Measurements from ENCODE around the gene NES.
A peak's percentile ranks its signal among the peaks of the same experiment; 100 is the strongest.

Gene NES

GRCh38 chr1:156660752-156661112 is 16.5 kb downstream of the NES start:
- no peak for DNase-seq

- DNase-seq, result peak; percentile 94
Measured at GRCh38 chr1:156659988-156660751, 17.0 kb downstream of the NES start.

- DNase-seq, result no peak
Measured at GRCh38 chr1:156659661-156659987, 17.6 kb downstream of the NES start.

- DNase-seq, result no peak
Measured at GRCh38 chr1:156658945-156659574, 18.1 kb downstream of the NES start.

GRCh38 chr1:156658496-156658895 is 18.7 kb downstream of the NES start:
- DNase-seq, result no peak

GRCh38 chr1:156657741-156658319 is 19.4 kb downstream of the NES start:
- DNase-seq, result no peak

GRCh38 chr1:156656806-156657740 is 20.1 kb downstream of the NES start:
- peak; percentile 58 for DNase-seq

- DNase-seq, result no peak
Measured at GRCh38 chr1:156655904-156656516, 21.2 kb downstream of the NES start.

GRCh38 chr1:156655151-156655903 is 21.9 kb downstream of the NES start:
- DNase-seq, result no peak

GRCh38 chr1:156654700-156655099 is 22.5 kb downstream of the NES start:
- DNase-seq, result no peak

GRCh38 chr1:156652992-156653355 is 24.2 kb downstream of the NES start:
- DNase-seq, result no peak

- DNase-seq, result no peak
Measured at GRCh38 chr1:156652131-156652991, 24.8 kb downstream of the NES start.

- peak; percentile 26 for DNase-seq
Measured at GRCh38 chr1:156648951-156649350, 28.3 kb downstream of the NES start.

GRCh38 chr1:156648496-156648895 is 28.7 kb downstream of the NES start:
- DNase-seq, result no peak

GRCh38 chr1:156647351-156647750 is 29.9 kb downstream of the NES start:
- no peak for DNase-seq

- no peak for DNase-seq
Measured at GRCh38 chr1:156646738-156647211, 30.4 kb downstream of the NES start.

- DNase-seq, result no peak
Measured at GRCh38 chr1:156645666-156646065, 31.5 kb downstream of the NES start.

GRCh38 chr1:156645056-156645455 is 32.2 kb downstream of the NES start:
- no peak for DNase-seq

- no peak for DNase-seq
Measured at GRCh38 chr1:156644640-156645039, 32.6 kb downstream of the NES start.

GRCh38 chr1:156644146-156644545 is 33.1 kb downstream of the NES start:
- no peak for DNase-seq

GRCh38 chr1:156643778-156644092 is 33.5 kb downstream of the NES start:
- no peak for DNase-seq

Measured in NCI-H146 (cell line).